ES-I3 (cell line): ENCODE data around the gene ACTG1.

ENCODE experiments used
- H3K36me3 ChIP-seq: 2 replicates; pipeline ENCODE4 v1.6.1; 2013; ENCODE audit warnings: mild to moderate bottlenecking, low read length, control low read depth, moderate library complexity; ENCODE audit not compliant: insufficient read depth
- H3K4me1 ChIP-seq: 2 replicates; pipeline ENCODE4 v1.6.1; 2013; ENCODE audit warnings: mild to moderate bottlenecking, control low read depth, low read length; ENCODE audit not compliant: insufficient read depth
- H3K9ac ChIP-seq: 2 replicates; pipeline ENCODE4 v1.6.1; 2013; ENCODE audit warnings: low read depth, mild to moderate bottlenecking, low read length, moderate library complexity
- H3K9me3 ChIP-seq: 2 replicates; pipeline ENCODE4 v1.6.1; 2013; ENCODE audit warnings: mild to moderate bottlenecking, low read length, moderate library complexity; ENCODE audit not compliant: control insufficient read depth, insufficient read depth

The ACTG1 gene

GRCh38 chr17:81519284-81520020, 6.9 kb upstream of the ACTG1 start:
- Histone ChIP-seq H3K36me3 (no peaks in the 10 kb centered on the region), H3K9me3 (no peaks in the 10 kb centered on the region), H3K4me1 (peaks cover 27% of the 10 kb centered on the region), H3K9ac (peak overlapping the region; percentile 49)

- H3K9ac ChIP-seq: peak overlapping the region; percentile 49
Observed at GRCh38 chr17:81518785-81519283, 6.2 kb upstream of the ACTG1 start.

GRCh38 chr17:81518113-81518784, 5.7 kb upstream of the ACTG1 start:
- H3K4me1 ChIP-seq: peaks cover 27% of the 10 kb centered on the region
- peak overlapping the region; percentile 49 for H3K9ac ChIP-seq
- no peaks in the 10 kb centered on the region for H3K9me3 ChIP-seq
- H3K36me3 ChIP-seq: no peaks in the 10 kb centered on the region

More at GRCh38 chr17:81518785-81519283, 6.2 kb upstream of the ACTG1 start:
- Histone ChIP-seq H3K36me3 (no peaks in the 10 kb centered on the region), H3K4me1 (peaks cover 27% of the 10 kb centered on the region), H3K9me3 (no peaks in the 10 kb centered on the region)

GRCh38 chr17:81517339-81518112, 4.9 kb upstream of the ACTG1 start:
- no peaks in the 10 kb centered on the region for H3K36me3 ChIP-seq
- H3K9ac ChIP-seq: peak overlapping the region; percentile 49
- no peaks in the 10 kb centered on the region for H3K9me3 ChIP-seq
- peaks cover 27% of the 10 kb centered on the region for H3K4me1 ChIP-seq

- Histone ChIP-seq H3K4me1 (peaks cover 27% of the 10 kb centered on the region), H3K9me3 (no peaks in the 10 kb centered on the region), H3K36me3 (peaks cover 3% of the 10 kb centered on the region), H3K9ac (no peak overlapping the region)
Observed at GRCh38 chr17:81517009-81517338, 4.4 kb upstream of the ACTG1 start.

- Histone ChIP-seq H3K9ac (peak overlapping the region; percentile 92; the same call in 1 of the 2 replicates), H3K4me1 (peaks cover 27% of the 10 kb centered on the region), H3K36me3 (peaks cover 8% of the 10 kb centered on the region), H3K9me3 (peaks cover 3% of the 10 kb centered on the region; the same call in 1 of the 2 replicates)
Observed at GRCh38 chr17:81516439-81516838, 3.8 kb upstream of the ACTG1 start.

- H3K9me3 ChIP-seq: peaks cover 4% of the 10 kb centered on the region; the same call in 1 of the 2 replicates
- H3K9ac ChIP-seq: peak overlapping the region; percentile 92
- H3K4me1 ChIP-seq: peaks cover 26% of the 10 kb centered on the region
- H3K36me3 ChIP-seq: peaks cover 17% of the 10 kb centered on the region
Observed at GRCh38 chr17:81515530-81516041, 3.0 kb upstream of the ACTG1 start.

GRCh38 chr17:81514739-81515529, 2.3 kb upstream of the ACTG1 start:
- Histone ChIP-seq H3K9ac (peak overlapping the region; percentile 92), H3K36me3 (peaks cover 23% of the 10 kb centered on the region), H3K9me3 (peaks cover 4% of the 10 kb centered on the region; the same call in 1 of the 2 replicates), H3K4me1 (peaks cover 21% of the 10 kb centered on the region; the same call in 1 of the 2 replicates)

- H3K4me1 ChIP-seq: peaks cover 21% of the 10 kb centered on the region; the same call in 1 of the 2 replicates
Observed at GRCh38 chr17:81514489-81514738, 1.8 kb upstream of the ACTG1 start.

GRCh38 chr17:81513753-81514488, 1.3 kb upstream of the ACTG1 start:
- H3K4me1 ChIP-seq: peaks cover 21% of the 10 kb centered on the region; the same call in 1 of the 2 replicates
- H3K36me3 ChIP-seq: peaks cover 33% of the 10 kb centered on the region
- peaks cover 4% of the 10 kb centered on the region; the same call in 1 of the 2 replicates for H3K9me3 ChIP-seq
- H3K9ac ChIP-seq: peak overlapping the region; percentile 92

More at GRCh38 chr17:81514489-81514738, 1.8 kb upstream of the ACTG1 start:
- Histone ChIP-seq H3K9me3 (peaks cover 4% of the 10 kb centered on the region; the same call in 1 of the 2 replicates), H3K9ac (peak overlapping the region; percentile 92), H3K36me3 (peaks cover 28% of the 10 kb centered on the region)

- peaks cover 4% of the 10 kb centered on the region; the same call in 1 of the 2 replicates for H3K9me3 ChIP-seq
- H3K4me1 ChIP-seq: peaks cover 21% of the 10 kb centered on the region; the same call in 1 of the 2 replicates
- H3K9ac ChIP-seq: peak overlapping the region; percentile 92
- peaks cover 33% of the 10 kb centered on the region for H3K36me3 ChIP-seq
Observed at GRCh38 chr17:81513372-81513752, 763 bp upstream of the ACTG1 start.

GRCh38 chr17:81511804-81512561, 616 bp downstream of the ACTG1 start:
- H3K4me1 ChIP-seq: peaks cover 9% of the 10 kb centered on the region; the same call in 1 of the 2 replicates
- peak overlapping the region; percentile 96 for H3K9ac ChIP-seq
- H3K9me3 ChIP-seq: peaks cover 4% of the 10 kb centered on the region; the same call in 1 of the 2 replicates
- peaks cover 33% of the 10 kb centered on the region for H3K36me3 ChIP-seq

GRCh38 chr17:81511554-81511803, 1.1 kb downstream of the ACTG1 start:
- Histone ChIP-seq H3K36me3 (peaks cover 33% of the 10 kb centered on the region), H3K4me1 (peaks cover 4% of the 10 kb centered on the region; the same call in 1 of the 2 replicates), H3K9ac (peak overlapping the region; percentile 96)

More at GRCh38 chr17:81511554-81511803, 1.1 kb downstream of the ACTG1 start:
- peaks cover 4% of the 10 kb centered on the region; the same call in 1 of the 2 replicates for H3K9me3 ChIP-seq
